HCEC 1CT (cell line): ENCODE measurements around the gene ISLR2.

Experiments
- DNase-seq: peaks from one replicate; pipeline ENCODE4 v3.0.0-alpha.2; 2017

The ISLR2 gene

GRCh38 chr15:74129586-74130154 lies 716 bp upstream of the ISLR2 start:
- no peak for DNase-seq

GRCh38 chr15:74130849-74131627 lies 652 bp downstream of the ISLR2 start:
- no peak for DNase-seq

GRCh38 chr15:74131628-74132413 lies 1.4 kb downstream of the ISLR2 start:
- DNase-seq: no peak

- no peak for DNase-seq
Observed at GRCh38 chr15:74132681-74133651, 2.6 kb downstream of the ISLR2 start.

GRCh38 chr15:74133694-74134386 lies 3.5 kb downstream of the ISLR2 start:
- DNase-seq: no peak

GRCh38 chr15:74134387-74135027 lies 4.1 kb downstream of the ISLR2 start:
- DNase-seq: no peak

- no peak for DNase-seq
Observed at GRCh38 chr15:74135041-74135565, 4.7 kb downstream of the ISLR2 start.

- DNase-seq: no peak
Observed at GRCh38 chr15:74136540-74136813, 6.1 kb downstream of the ISLR2 start.

- no peak for DNase-seq
Observed at GRCh38 chr15:74136814-74137536, 6.6 kb downstream of the ISLR2 start.

GRCh38 chr15:74137537-74137894 lies 7.1 kb downstream of the ISLR2 start:
- no peak for DNase-seq

- DNase-seq: no peak
Observed at GRCh38 chr15:74138642-74139041, 8.3 kb downstream of the ISLR2 start.

- DNase-seq: no peak
Observed at GRCh38 chr15:74141591-74141990, 11.2 kb downstream of the ISLR2 start.

- no peak for DNase-seq
Observed at GRCh38 chr15:74144153-74144775, 13.9 kb downstream of the ISLR2 start.

- no peak for DNase-seq
Observed at GRCh38 chr15:74146277-74146800, 16.0 kb downstream of the ISLR2 start.

GRCh38 chr15:74147051-74147450 lies 16.7 kb downstream of the ISLR2 start:
- DNase-seq: no peak

- DNase-seq: no peak
Observed at GRCh38 chr15:74155766-74156417, 25.5 kb downstream of the ISLR2 start.

GRCh38 chr15:74156678-74157411 lies 26.5 kb downstream of the ISLR2 start:
- DNase-seq: no peak

- DNase-seq: no peak
Observed at GRCh38 chr15:74157868-74158827, 27.8 kb downstream of the ISLR2 start.
